ENCODE results near the gene MAGI1.
"Not testable (repeated sequence)": the region's sequence is repeated elsewhere in the genome, so short reads cannot be mapped to it uniquely, and the experiment has no call there.

The MAGI1 gene

DNA sequence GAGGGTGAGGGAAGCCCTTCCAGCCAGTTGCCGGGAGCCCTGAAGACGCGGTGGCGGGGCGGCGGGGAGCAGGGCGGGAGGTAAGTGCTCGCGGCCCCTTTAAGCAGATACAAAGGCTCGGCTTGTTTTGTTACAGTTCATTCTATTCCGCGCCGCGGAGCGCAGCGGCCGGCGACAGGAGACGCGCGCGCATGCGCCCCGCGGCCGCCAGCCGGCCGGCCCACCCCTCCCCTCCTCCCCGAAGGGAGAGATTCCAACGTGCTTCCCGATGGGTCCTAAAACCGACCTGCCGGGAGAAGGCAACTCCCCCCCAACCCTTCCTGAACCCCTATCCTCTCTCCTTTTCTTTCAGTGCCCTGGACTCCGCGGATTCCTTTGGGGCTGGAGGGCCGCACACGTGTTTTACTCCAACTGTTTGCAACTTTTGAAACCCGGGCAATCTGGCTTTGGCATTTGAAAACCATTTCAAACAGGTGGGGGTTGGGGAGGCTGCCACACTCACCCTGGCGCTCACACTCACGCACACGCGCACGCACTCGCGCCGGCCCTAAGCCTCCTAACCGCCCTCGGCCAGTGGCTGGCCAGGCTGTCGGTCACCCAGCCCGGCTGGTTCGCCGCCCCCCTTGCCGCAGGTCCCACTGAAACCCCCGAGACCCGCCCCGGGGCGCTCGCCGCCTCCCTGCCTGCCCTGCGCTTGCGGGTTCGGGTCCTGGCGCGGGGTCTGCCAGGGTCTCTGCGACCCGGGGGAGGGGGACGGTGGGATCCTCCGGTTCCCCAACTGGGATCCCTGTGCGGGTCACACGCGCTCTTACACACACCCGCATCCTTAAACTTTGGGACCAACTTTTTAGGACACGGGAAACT, at the start of gene MAGI1:
TSS of gene MAGI1 (minus strand) at position 193 of the 864 bp plus-strand sequence. CDS start 610 bp downstream, outside the sequence.
- peak; percentile 98 for DNase-seq (ENCODE audit: low read depth, low spot score)

DNA sequence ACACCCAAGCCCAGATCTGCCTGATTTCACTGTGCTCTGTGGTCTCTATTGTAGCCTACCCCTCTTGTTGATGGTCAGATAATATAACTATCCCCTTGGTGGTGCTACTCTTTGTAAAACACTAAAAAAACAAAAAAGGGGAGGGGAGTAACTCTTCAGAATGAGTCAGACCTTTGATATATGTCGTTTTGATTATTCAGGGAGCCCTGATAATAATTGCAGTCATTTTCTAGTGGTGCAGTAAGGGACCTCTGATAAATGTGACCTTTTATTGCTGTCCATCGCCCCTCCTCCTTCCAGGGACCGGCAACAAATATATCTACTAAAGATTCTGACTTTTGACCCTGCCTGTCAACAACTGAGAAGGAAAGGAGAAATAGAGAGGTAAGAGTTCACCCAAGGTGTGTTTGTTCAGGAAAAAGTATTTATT, 45.1 kb upstream of the MAGI1 start:
- no peak for DNase-seq (ENCODE audit: low read depth, low spot score)

DNA sequence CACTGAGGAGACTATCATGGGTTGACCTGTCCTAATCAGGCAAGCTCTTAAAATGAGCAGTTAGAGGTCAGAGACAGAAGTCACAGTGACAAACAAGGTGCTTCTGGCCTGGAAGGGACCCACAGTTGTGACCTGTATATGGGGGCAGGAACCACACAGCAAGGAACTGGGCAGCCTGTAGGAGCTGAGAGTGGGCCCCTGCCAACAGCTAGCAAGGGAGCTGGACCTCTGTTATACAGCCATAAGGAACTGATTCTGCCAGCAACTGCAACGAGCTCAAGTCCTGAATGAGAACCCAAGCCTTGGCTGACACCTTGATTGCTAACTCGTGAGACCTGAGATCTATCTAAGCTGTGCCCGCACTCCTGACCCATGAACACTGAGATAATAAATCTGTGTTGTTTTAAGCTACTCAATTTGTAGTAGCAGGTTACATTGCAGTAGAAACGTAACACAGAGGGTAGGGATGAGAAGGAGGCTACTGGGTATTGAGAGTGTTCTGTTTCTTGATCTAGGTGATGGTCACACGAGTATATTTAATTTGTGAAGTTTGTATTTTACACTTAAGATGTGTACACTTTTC, 44.5 kb upstream of the MAGI1 start:
- no peak for DNase-seq (ENCODE audit: low read depth, low spot score)

DNA sequence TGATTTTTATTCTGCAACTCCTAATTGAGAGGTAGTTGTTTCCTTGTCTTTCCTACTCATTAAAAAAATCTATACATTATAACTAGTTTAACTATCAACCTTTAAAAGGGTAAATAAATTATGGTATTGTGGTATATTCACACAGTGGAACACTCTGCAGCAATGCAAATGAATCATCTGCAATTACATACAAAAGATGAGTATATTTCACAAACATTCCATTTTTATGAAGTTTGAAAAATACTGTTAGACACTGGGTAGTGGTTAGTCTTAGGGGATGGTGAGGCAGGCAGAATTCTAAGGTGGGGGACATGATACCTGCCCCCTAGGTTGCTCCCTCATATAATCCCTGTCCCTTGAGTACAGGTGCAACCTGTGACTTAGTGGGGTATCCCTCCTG, 44.0 kb upstream of the MAGI1 start:
- no peak for DNase-seq (ENCODE audit: low read depth, low spot score)

DNA sequence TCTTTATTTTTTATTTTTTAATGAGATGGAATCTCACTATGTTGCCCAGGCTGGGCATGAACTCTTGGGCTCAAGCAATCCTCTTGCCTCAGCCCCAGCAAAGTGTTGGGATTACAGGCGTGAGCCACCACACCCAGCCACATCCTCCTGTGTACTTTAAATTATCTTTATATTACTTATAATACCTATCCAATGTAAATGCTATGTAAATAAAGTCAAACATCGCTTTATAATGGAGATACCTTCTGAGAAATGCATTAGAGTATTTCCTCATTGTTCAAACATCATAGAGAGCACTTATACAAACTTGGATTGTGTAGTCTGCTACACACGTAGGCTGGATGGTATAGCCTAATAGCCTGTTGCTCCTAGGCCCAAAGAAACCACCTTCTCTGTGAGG, 41.4 kb upstream of the MAGI1 start:
- no peak for DNase-seq (ENCODE audit: low read depth, low spot score)

DNA sequence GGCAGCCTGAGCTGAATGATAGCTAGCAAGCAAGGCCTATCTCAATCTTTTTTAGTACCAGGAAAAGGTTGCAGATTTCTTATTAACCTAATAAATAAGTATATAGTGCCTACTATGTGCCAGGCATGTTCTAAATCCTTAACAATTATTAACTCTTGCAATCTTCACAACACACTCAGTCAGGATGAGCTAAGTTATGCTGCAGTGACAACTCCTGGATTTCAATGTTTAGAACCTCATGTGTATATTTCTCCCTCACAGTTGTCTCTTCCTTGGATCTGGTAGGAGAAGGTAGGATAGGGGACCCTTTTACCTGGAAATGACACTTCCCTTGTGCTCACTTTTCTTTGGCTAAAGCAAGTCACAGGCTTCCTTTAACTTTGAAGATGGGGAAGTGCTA, 39.3 kb upstream of the MAGI1 start:
- no peak for DNase-seq (ENCODE audit: low read depth, low spot score)

DNA sequence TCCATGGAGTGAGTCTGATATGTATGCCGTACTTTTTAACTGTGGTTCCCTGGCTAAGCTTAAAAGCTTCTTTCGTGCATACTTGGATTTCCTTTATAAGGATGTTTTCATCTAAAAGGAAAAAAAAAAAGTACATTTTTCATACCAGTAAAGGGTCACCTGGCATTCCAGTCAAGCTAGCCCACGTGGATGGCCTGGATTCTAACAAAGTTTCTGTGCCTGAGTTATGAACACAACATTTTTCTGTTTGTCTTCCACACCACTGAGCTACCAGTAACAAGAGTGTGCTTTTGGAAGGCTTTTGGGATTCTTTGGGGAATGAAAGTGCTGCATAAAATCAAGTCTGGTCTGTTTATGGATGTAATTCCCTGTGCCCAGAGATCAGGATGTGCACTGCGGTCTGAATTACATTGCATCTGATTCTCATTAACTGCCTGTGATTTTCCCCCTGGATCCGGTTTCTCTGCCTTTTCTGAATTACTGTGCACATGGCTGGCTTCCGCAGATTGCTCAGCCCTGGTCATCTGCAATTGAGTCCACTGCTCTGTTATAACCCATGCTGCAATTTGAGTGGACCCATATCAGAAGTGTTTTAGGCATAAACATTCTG, 38.2 kb upstream of the MAGI1 start:
- DNase-seq (ENCODE audit: low read depth, low spot score), result peak; percentile 23

DNA sequence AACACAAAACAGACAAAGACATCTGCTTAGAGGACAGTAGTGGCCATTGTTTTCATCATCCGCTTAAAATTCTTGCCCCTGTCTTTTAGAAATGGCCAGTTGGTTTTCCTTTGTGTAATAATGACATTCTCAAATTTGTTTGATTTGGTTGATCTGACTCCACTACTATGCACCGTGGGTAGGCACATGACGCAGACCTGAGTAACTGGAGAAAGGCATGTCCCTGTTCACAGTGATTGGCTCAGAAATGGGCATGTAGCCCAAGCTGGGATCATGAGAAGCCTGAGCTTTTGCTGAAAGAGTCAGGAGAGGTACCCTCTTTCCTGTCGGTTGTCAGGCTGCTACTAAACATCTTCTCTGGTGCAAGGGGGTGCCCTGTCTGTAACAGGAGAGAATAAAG, 36.6 kb upstream of the MAGI1 start:
- DNase-seq (ENCODE audit: low read depth, low spot score), result peak; percentile 40

DNA sequence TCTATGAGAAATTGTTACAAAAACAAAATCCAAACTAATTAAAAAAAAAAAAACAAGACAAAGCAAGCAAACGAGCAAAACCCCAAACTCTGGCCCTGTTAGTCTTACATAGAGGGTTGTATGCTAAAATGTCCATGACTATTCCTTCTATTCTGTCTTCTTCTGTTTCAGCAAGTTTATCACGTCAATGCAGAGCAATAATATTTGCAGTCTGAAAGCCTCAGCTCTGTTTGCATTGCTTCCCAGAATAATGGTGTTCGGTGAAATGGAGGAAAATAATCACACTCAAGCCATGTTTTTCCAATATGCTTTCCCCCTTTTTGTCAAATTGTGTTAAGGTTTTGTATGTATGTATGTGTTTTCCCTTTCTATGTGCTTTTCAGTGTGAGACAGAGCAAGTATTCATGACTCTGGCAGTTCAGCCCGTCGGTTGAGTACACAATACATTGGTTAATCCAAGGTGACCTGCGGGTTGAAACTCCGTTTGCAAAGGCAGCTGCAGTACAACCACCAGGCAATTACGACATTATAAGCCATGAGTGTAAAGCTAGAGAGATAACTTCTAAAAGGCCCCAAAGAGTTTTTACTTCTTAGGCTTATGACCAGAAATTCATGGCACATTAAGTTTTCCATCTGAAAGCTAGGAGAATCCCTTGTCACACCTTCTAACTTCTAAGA, 34.9 kb upstream of the MAGI1 start:
- no peak for DNase-seq (ENCODE audit: low read depth, low spot score)

DNA sequence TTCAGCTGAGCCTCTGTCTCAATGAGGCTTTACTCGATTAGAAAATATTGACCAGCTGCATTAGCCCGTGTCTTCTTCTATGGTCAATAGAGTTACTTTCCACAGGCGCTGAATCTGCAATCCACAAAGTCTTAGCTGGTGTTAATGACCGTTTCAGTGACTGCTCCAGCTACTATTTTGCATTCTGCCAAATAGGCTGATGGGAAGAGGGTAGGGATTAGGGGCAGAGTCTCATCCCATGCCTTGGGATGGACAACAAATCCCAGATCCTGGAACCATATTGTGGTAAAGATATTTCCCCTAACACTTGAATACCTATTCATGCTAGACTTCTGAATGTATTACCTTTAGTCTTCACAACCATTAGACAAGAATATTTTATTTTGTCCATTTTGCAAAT, 29.5 kb upstream of the MAGI1 start:
- no peak for DNase-seq (ENCODE audit: low read depth, low spot score)

DNA sequence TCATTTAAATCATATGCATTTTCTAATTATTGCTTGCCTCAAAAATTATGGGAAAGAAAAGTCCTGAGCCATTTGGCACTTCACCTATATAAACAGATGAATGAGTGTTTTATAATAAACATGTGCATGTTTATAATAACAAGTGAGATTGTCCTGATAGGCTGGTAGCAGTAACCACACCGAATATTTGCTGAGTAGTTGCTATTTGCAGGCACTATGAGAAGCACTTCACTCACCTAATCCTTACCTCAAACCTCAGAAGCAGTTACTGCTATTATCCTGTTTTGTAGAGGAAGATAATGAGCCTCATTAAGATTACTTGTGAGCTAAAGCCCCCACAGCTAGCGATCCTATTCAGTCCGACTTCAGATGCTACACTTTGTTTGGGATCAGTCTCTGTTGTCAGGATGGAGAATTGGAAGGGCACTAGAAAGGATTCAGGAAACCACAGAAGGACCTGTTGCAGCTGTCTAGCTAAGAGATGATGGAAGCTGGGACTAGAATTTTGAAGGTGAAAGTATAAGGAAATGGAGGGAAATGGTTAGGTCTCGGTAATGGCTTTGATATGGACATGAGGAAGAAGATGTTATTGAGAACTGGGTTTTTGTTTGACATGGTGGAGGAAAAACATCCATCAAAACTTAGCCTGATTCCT, 28.4 kb upstream of the MAGI1 start:
- DNase-seq (ENCODE audit: low read depth, low spot score), result no peak

DNA sequence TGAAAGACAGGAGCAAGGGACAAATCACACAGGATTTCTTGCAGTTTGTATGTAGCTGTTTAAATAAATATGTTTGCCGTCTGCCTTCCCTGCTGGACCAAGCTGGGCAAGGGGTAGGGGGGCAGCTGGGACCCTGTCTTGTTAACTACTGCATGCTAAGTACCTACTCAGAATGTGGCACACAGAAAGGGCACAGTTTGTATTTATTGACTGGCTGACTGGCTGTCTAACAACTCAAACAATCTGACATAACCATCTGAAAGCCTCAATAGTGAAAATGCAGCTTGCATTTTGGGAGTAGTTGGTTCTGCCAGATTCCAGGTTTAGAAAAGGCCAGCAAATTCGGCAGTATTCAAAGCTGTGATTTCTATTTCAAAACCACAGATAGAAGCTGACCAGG, 16.6 kb upstream of the MAGI1 start:
- DNase-seq (ENCODE audit: low read depth, low spot score), result no peak

DNA sequence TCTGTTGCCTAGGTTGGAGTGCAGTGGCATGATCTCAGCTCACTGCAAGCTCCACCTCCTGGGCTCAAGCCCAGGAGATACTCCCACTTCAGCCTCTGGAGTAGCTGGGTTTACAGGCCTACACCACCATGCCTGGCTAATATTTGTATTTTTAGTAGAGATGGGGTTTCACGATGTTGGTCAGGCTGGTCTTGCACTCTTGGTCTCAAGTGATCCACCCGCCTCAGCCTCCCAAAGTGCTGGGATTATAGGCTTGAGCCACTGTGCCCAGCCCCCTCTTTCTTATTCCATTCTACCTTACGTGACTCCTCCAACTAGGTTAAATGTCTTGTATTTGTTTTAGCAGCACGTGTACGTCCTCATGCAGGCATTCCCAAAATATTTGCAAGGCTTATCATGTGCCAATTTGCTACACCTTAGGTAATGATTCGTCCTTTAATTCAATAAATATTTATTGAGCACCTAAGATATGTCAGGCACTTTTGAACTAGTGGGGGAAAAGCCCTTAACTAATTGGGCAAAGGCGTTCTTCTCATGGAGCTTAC, 14.9 kb upstream of the MAGI1 start:
- no peak for DNase-seq (ENCODE audit: low read depth, low spot score)

DNA sequence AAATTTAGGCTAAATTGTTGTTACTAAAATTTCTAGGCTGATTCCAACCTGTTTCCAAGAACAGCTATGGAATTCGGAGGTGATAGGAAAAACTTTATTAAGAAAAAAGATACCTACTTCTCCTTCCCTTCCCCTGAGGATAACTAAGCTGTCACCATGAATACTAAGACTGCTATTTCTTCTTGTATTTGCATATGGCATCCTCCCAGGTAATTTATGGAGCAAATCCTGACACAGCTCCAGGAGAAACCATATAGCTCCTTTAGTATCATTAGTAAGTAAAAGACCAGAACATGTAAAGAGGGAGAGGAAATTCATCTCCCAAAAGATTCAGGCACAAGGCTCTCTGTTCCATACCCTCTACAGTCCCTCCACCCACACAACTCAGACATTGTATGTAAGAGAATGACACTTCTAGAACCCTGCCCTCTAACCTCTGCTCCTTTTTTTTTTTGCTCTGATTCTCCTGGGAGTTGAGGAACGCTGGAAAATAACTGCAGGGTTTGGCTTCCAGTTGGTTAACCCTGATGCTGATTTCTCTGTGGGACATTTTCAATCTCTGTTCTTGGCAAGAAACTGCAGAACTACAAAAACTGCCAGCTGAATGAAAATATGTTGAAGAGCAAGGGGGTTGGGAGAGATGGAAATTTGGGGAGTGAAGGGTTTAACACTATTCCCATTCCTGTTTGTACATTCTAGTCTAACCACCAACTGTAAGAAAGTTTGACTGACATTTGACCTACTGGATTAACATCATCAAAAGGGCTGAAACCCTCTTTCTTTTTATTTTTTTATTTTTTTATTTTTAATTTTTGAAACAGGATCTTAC, 14.2 kb upstream of the MAGI1 start:
- no peak for DNase-seq (ENCODE audit: low read depth, low spot score)

DNA sequence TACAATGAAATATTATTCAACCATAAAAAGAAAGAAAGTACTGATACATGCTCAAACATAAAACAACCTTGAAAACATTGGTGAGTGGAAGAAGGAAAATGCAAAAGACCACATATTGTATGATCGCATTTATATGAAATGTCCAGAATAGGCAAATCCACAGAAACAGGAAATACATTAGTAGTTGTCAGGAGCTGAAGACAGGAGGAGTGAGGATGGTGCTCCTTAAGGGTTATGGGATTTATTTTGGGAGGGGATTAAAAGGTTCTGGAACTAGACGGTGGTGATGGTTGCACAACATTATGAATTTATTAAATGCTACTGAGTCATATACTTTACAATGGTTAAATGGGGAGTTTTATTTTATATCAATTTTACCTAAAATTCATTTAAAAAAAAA, 12.1 kb upstream of the MAGI1 start:
- DNase-seq (ENCODE audit: low read depth, low spot score), result no peak

DNA sequence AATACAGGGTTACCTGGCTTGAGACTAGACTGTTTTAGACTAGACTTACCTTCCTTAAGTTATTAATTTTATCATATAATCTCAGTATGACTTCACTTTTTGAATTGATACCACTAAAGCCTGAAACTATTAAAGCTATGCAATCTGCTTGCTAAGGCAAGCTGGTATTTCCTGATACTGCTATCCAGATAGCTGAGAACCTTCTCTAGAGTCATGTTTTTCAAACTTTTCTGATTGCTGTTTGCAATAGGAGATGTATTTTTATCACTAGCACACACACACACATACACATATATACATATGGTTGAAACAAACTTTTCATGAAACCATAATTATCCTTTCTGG, 9.3 kb upstream of the MAGI1 start:
- DNase-seq (ENCODE audit: low read depth, low spot score), result no peak

DNA sequence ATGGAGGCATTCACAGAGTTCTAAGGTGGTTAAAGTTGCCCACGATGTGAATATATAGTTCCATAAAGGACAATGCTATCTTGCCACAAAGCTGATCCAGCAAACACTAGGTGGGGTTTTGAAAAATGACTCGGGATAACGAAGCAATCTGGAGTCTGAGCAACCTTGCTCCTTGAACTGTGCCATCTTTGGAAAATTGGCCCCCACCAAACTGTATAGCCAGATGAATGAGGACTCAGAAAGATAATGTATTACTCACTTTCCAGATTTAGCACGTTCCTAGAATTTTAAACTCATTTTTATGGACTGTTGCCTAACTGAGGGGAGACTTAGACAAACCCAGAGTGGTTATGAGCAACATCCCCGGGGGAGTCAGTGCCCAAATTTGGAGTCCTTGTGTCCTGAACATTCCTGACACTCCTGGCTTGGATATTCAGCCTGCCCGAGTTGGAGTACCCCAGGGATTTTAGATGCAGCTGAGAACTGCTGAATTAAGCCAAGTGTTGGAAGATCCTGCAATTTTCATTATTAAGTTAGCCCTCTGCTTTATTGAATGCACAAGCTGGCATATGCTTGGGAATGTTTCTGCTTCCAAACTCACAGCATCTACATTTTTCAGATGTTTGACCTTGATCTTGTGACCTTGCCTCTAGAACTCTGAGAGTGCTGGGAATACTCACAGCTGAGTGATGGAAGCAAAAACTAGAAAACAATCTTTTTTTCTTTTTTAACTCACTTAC, 8.8 kb upstream of the MAGI1 start:
- peak; percentile 55 for DNase-seq (ENCODE audit: low read depth, low spot score)

DNA sequence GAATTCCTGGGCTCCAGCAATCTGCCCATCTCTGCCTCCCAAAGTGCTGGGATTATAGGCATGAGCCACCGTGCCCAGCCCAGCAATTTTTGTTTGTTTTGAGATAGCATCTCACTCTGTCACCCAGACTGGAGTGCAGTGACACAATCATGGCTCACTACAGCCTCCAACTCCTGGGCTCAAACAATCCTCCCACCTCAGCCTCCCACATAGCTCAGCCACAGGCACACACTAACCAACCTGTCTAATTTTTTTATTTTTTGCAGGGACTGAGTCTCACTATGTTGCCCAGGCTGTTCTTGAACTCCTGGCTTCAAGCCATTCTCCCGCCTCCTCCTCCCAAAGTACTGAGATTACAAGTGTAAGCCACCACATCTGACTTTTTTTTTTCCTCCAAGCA, 7.6 kb upstream of the MAGI1 start:
- DNase-seq (ENCODE audit: low read depth, low spot score), result not testable (repeated sequence)

DNA sequence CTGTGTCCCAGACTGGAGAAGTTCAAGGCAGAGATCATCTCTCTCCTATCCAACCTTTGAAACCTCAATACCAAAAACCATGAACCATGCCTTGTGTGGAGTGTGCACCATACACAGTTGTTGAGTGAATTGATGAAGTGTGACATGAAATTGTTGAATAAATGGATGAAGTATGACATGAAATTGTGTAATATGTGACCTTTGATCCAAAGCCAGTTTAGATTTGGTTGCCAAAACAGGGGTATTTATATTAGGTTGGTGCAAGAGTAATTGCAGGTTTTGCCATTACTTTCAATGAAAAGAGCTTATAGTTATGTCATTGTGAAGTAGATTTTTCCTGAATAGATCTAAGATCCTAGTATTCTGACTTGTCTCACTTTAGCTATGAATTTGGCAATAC, 3.1 kb upstream of the MAGI1 start:
- DNase-seq (ENCODE audit: low read depth, low spot score), result no peak

DNA sequence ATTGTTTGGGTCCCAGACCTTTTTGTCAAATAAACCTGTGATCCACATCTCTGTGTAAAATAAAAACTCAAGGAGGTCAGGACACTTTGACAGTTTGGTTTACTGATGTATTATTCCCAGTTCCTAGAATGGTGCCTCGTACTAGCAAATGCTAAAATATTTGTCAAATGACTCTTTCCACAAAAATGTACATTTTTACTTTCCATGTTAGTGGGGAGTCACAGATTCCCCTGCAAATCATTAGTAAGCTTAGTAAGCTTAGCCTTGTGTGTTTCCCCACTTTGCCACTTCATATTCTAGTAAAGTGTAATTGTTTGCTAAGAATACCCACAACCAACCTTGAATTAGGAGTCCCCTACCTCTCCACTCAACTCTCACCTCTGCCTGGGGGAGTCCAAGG, 2.4 kb upstream of the MAGI1 start:
- peak; percentile 64 for DNase-seq (ENCODE audit: low read depth, low spot score)

Measured in astrocyte of the hippocampus (primary cell).